Endothelial cell (in vitro differentiated cells): ENCODE data around the gene ZNF326. TPM values are rescaled to one million over a fixed set of nuclear protein-coding genes. Genes with fewer than 3 reads are reported as not detected.

Experiments used
- DNase-seq: peaks from one replicate; pipeline ENCODE4 v3.0.0; 2021; ENCODE audit warnings: low spot score
- H3K27ac Mint-ChIP-seq: one replicate; pipeline ENCODE4 v1.8.0; 2021; ENCODE audit warnings: mixed read lengths, inconsistent platforms; ENCODE audit not compliant: unreplicated experiment
- H3K27me3 Mint-ChIP-seq: one replicate; pipeline ENCODE4 v1.8.0; 2021; ENCODE audit warnings: mild to moderate bottlenecking, moderate library complexity, mixed read lengths, inconsistent platforms; ENCODE audit not compliant: unreplicated experiment
- H3K36me3 Mint-ChIP-seq: one replicate; pipeline ENCODE4 v1.8.0; 2021; ENCODE audit warnings: mild to moderate bottlenecking, low read depth, mixed read lengths, inconsistent platforms; ENCODE audit not compliant: unreplicated experiment
- H3K4me1 Mint-ChIP-seq: one replicate; pipeline ENCODE4 v1.8.0; 2021; ENCODE audit warnings: mild to moderate bottlenecking, mixed read lengths, inconsistent platforms; ENCODE audit not compliant: unreplicated experiment
- H3K4me3 Mint-ChIP-seq: one replicate; pipeline ENCODE4 v1.8.0; 2021; ENCODE audit warnings: mild to moderate bottlenecking, mixed read lengths, inconsistent platforms; ENCODE audit not compliant: unreplicated experiment
- H3K9me3 Mint-ChIP-seq: one replicate; pipeline ENCODE4 v1.8.0; 2021; ENCODE audit warnings: mixed read lengths, inconsistent platforms; ENCODE audit not compliant: unreplicated experiment
- total RNA-seq: library from RNA; stranded (reverse); fragmentation: NEBNext Ultra II Directional; extraction: Animal tissue kit (Norgen Biotek cat#: 25700); gene quantifications from one replicate; pipeline ENCODE4 v1.2.1, GENCODE V29; 2021; ENCODE audit not compliant: unreplicated experiment
- TF ChIP-seq, protein P1 (sequence below): fragments of 200-600 bp; sonication (generic); IDR thresholded peaks from one replicate; pipeline ENCODE4 v1.5.0; 2021; ENCODE audit warnings: antibody characterized with exemption; ENCODE audit not compliant: unreplicated experiment

ZNF326 gene
- total RNA-seq, 1 donor from 2014 or later = 36.5 TPM

- no peak for DNase-seq
- no peaks in the 10 kb centered on the region for H3K4me1 Mint-ChIP-seq
- H3K27me3 Mint-ChIP-seq = no peaks in the 10 kb centered on the region
- no peaks in the 10 kb centered on the region for H3K9me3 Mint-ChIP-seq
- TF ChIP-seq, protein P1, sequence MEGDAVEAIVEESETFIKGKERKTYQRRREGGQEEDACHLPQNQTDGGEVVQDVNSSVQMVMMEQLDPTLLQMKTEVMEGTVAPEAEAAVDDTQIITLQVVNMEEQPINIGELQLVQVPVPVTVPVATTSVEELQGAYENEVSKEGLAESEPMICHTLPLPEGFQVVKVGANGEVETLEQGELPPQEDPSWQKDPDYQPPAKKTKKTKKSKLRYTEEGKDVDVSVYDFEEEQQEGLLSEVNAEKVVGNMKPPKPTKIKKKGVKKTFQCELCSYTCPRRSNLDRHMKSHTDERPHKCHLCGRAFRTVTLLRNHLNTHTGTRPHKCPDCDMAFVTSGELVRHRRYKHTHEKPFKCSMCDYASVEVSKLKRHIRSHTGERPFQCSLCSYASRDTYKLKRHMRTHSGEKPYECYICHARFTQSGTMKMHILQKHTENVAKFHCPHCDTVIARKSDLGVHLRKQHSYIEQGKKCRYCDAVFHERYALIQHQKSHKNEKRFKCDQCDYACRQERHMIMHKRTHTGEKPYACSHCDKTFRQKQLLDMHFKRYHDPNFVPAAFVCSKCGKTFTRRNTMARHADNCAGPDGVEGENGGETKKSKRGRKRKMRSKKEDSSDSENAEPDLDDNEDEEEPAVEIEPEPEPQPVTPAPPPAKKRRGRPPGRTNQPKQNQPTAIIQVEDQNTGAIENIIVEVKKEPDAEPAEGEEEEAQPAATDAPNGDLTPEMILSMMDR = no peak
- H3K27ac Mint-ChIP-seq = no peak overlapping the region
- H3K4me3 Mint-ChIP-seq = no peak overlapping the region
- H3K36me3 Mint-ChIP-seq = peaks cover 5% of the 10 kb centered on the region
Measured at GRCh38 chr1:90067194-90067931, 72.5 kb downstream of the ZNF326 start.

- no peaks in the 10 kb centered on the region for H3K9me3 Mint-ChIP-seq
- H3K4me3 Mint-ChIP-seq = no peak overlapping the region
- no peak overlapping the region for H3K27ac Mint-ChIP-seq
- no peaks in the 10 kb centered on the region for H3K36me3 Mint-ChIP-seq
- H3K27me3 Mint-ChIP-seq = no peaks in the 10 kb centered on the region
- DNase-seq = no peak
- H3K4me1 Mint-ChIP-seq = no peaks in the 10 kb centered on the region
- TF ChIP-seq, protein P1 = no peak
Measured at GRCh38 chr1:90068611-90069280, 73.8 kb downstream of the ZNF326 start.

DNA sequence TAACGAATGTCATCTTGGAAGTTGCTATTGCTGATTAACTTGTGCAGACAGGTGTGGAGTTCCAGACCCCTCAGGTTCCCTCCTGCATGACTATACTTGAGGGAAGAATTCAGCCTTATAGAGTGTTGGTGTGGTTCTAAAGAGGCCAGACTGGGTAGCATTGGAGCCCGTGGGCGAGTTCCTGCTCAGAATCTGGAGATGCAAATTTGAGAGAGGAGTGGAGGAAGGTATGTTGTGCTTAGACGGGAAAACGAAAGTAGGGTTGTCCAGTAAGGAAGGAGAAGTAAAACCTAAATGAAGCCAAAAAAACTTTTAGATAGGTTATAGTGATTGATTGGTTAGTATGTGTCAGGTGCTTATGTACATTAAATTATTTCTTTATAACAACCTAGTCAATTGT lies 79.2 kb downstream of the ZNF326 start:
- TF ChIP-seq, protein P1 = no peak
- Mint-ChIP-seq H3K4me3 (no peak overlapping the region), H3K9me3 (no peaks in the 10 kb centered on the region), H3K27ac (no peak overlapping the region), H3K36me3 (no peaks in the 10 kb centered on the region), H3K4me1 (no peaks in the 10 kb centered on the region), H3K27me3 (no peaks in the 10 kb centered on the region)
- DNase-seq = no peak

DNA sequence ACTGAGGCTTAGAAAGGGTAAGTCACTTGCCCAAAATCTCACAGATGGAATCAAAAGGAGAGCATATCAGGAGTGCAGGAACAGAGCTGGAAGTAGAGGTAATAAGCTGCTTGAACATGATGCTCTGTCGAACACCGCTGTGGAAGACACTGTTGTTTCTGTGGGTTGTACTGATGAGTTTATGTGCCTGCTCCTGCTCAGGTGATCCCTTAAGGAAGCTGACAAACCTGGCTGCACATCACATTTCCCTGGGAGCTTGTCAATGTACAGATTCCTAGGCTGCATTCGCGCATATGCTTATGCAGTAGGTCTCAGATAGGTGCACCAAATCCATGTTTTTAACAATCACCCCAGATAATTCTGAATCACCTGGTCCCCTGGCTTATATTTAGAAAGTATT lies 79.7 kb downstream of the ZNF326 start:
- no peak for DNase-seq
- H3K36me3 Mint-ChIP-seq = no peaks in the 10 kb centered on the region
- H3K9me3 Mint-ChIP-seq = no peaks in the 10 kb centered on the region
- H3K4me1 Mint-ChIP-seq = no peaks in the 10 kb centered on the region
- no peak overlapping the region for H3K27ac Mint-ChIP-seq
- no peak overlapping the region for H3K4me3 Mint-ChIP-seq
- TF ChIP-seq, protein P1 = no peak
- no peaks in the 10 kb centered on the region for H3K27me3 Mint-ChIP-seq

DNA sequence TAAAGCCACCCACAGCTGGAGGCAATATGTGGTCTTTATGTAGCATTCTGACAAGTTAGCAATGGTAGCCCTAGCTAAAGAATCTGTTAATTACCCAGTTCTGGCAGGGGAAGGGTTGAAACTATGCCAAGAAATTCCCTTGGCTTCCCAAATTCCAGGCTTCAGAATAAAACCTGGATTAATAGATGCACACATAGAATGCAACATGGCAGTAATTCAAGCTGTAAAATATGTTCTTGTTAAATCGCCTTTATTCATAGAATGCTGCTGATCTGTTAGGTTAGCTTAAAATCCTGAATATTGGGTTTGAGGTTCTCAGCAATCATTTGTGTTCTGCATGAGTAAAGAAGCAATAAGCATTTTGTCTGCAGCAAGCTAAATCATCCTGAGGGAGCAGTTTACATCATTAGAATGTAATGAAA lies 80.1 kb downstream of the ZNF326 start:
- DNase-seq = no peak
- no peak overlapping the region for H3K4me3 Mint-ChIP-seq
- TF ChIP-seq, protein P1 = no peak
- no peaks in the 10 kb centered on the region for H3K4me1 Mint-ChIP-seq
- no peaks in the 10 kb centered on the region for H3K27me3 Mint-ChIP-seq
- H3K36me3 Mint-ChIP-seq = no peaks in the 10 kb centered on the region
- no peak overlapping the region for H3K27ac Mint-ChIP-seq
- no peaks in the 10 kb centered on the region for H3K9me3 Mint-ChIP-seq
